Esophagus squamous epithelium (tissue), 4 donors: Measurements from ENCODE around the gene CAMTA1.

Source experiments
- CTCF ChIP-seq, 6 experiments: fragments of 450-650 bp in 4 of 6; fragments of 200-600 bp in 2 of 6; sonication (generic) in 2 of 6; IDR thresholded peaks; one replicate each; pipeline ENCODE4 v1.5.1; 2016 to 2019; ENCODE audit warnings: antibody characterized with exemption in 6 of 6, mild to moderate bottlenecking in 4 of 6, moderate library complexity in 4 of 6
- POLR2A ChIP-seq, 4 donors: fragments of 450-650 bp; IDR thresholded peaks; one replicate each; pipeline ENCODE4 v1.6.1; 2017; ENCODE audit warnings: antibody characterized with exemption in 4 of 4, mild to moderate bottlenecking in 4 of 4, moderate library complexity in 3 of 4

GRCh38 chr1:7317888-7318287 is 532.6 kb downstream of the CAMTA1 start:
- TF ChIP-seq CTCF (IDR thresholded peaks at IDR 0.05) (no peak), POLR2A (IDR thresholded peaks at IDR 0.05) (no peak)
